CD1c-positive myeloid dendritic cell (primary cell): ENCODE measurements around the gene WDR4.
"Not testable (repeated sequence)": the region's sequence is repeated elsewhere in the genome, so short reads cannot be mapped to it uniquely, and the experiment has no call there.

Experiments used
- DNase-seq: peaks from one replicate; pipeline ENCODE4 v3.0.0-alpha.2; 2016; ENCODE audit errors: extremely low spot score

The WDR4 gene

GRCh38 chr21:42815217-42815616 lies 64.1 kb downstream of the WDR4 start:
- no peak for DNase-seq

- not testable (repeated sequence) for DNase-seq
These were observed 66.7 kb downstream of the WDR4 start for GRCh38 chr21:42812528-42813241.

GRCh38 chr21:42811960-42812359 lies 67.4 kb downstream of the WDR4 start:
- no peak for DNase-seq

DNA sequence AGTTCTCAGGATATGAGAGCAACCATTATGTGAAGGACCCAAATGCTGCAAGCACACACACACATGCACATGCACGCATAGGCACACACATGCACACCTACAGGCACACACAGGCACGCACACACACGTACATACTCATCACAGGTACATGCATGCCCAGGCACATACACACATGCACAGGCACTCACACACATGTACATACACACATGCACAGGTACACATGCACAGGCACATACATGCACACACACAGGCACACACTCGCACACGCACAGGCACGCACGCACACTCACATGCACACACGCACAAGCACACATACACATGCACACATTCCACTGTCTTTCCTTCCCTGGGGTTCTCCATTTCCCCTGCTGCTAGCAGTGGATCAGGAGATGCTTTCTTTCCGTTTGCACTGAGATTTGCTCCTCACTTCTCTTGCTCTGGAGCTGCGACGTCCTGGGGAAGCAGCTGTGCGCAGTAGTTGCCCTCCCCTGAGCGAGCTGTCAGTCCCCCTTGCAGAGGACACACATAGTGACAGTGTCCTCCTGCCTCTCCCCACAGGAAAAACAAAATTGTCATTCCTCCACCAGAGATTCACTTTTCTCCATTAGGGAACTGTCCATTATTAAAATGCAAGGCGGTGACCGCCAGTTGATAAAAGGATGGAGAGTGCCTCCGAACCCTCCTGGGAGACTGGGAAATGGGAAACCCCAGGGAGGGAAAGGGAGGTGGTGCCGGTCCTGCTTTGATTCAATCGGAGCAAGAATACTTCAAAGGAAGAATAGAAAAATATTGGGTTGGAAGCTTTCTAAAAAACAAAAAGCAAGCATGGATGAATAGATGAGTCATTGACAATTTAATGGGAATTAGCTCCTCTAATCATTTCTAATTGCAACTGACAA lies 69.5 kb downstream of the WDR4 start:
- DNase-seq = no peak

DNA sequence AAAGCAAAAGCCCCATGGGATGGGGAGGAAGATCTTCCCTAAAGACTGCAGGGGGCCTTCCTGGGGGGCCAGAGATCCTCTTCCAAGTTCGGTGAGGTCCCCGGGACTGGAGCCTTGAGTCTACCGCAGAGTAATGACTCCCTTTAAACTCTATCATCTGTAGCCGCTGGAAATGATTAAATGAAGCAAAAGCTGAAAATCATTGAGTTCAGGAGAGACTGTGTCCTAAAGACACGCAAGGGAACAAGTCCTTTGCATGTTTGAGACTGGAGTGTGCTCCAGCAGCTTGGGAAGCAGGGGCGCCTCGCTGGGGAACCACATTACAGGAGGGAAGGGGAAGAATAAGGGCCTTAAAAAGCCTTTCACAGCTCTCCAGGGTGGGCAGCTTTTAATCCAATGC lies 70.2 kb downstream of the WDR4 start:
- no peak for DNase-seq

- no peak for DNase-seq
These were observed 71.3 kb downstream of the WDR4 start for GRCh38 chr21:42807938-42808613.

DNA sequence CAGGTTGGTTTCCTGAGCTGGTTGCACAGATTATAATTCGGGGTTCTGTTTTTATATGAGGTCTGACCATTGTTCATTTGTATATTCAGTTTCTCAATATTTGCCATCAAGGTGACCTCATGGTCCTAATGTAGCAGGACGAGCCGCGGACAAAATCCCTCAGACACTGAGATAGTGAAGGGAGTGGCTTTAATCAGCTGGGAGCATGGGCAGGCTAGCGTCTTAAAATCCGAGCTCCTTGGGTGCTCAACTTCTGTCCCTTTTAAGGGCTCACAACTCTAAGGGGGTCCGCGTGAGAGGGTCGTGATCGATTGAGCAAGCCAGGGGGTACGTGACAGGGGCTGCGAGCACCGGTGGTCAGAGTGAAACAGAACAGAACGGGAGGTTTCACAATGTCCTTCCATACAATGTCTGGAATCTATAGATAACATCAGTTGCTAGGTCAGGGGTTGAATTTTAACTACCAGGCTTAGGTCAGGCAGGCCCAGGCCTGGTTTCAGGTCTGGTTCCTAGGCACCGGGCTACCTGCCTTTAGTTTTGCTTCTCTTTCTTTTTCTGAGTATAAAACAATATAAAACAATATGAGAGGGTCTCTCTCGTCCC lies 71.9 kb downstream of the WDR4 start:
- DNase-seq = not testable (repeated sequence)

- DNase-seq = no peak
These were observed 72.7 kb downstream of the WDR4 start for GRCh38 chr21:42806509-42807140.

- not testable (repeated sequence) for DNase-seq
These were observed 77.7 kb downstream of the WDR4 start for GRCh38 chr21:42801616-42802015.

DNA sequence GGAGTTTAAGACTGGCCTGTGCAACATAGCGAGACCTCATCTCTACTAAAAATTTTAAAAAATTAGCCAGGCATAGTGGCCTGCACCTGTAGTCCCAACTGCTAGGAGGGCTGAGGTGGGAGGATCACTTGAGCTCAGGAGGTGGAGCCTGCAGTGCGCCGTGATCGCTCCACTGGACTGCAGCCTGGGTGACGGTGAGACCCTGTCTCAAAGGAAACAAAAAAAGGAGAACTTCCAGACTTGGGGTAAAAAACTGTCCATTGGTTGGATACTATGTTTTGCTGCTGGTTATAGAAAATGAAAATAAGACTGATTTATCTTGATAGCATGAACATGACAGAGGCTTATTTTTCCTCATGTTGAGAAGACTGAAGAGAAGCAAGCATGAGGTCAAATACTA lies 79.4 kb downstream of the WDR4 start:
- no peak for DNase-seq

- DNase-seq = no peak
These were observed 79.8 kb downstream of the WDR4 start for GRCh38 chr21:42799516-42799915.
